ENCODE results near the gene GABRG3. TPM values are rescaled to one million over a fixed set of nuclear protein-coding genes. Genes with fewer than 3 reads are reported as not detected.

GABRG3 gene
- total RNA-seq, 1 donor from 2014 or later: 0.54 TPM

DNA sequence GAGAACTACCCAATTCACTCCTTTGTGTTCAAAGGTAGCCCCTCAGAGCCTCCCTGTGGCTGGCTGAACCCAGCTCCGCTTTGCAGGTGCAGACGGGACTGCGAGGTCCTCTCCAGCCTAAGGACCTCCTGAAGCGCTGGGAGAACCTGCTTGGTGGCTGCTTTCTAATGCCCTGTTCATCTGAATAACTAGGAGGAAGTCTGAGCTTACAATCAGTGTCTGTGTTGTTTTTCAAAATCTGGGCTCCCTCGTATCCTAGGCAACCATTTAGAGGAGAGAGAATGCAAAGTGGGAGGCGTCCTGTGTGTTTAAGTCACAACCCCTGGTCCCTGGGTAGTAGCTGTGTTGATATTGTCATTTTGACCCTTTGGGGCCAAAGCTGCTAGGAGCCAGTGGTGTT, 99.9 kb downstream of the GABRG3 start:
- Histone ChIP-seq H4K20me1 (ENCODE audit: insufficient read depth, low read length) (no peaks in the 10 kb centered on the region), H2AFZ (ENCODE audit: low read depth, low read length) (no peak overlapping the region), H3K27ac (ENCODE audit: low read depth, low read length) (no peak overlapping the region), H3K4me3 (ENCODE audit: insufficient read depth, low read depth, low read length) (no peak overlapping the region), H3K9ac (ENCODE audit: low read length) (no peak overlapping the region), H3K27me3 (ENCODE audit: insufficient read depth, low read length) (no peaks in the 10 kb centered on the region), H3K79me2 (ENCODE audit: insufficient read depth, low read length) (no peaks in the 10 kb centered on the region), H3K36me3 (ENCODE audit: insufficient read depth, low read length) (no peaks in the 10 kb centered on the region), H3K9me3 (ENCODE audit: insufficient read depth, low read depth, low read length) (peaks cover 15% of the 10 kb centered on the region), H3K4me2 (ENCODE audit: low read length) (no peak overlapping the region), H3K4me1 (ENCODE audit: insufficient read depth, low read length) (no peaks in the 10 kb centered on the region)
- peaks cover 3% of the 10 kb centered on the region for H3K9me3 Mint-ChIP-seq (ENCODE audit: unreplicated experiment)
- H3K27me3 Mint-ChIP-seq (ENCODE audit: low read depth, unreplicated experiment): peaks cover 23% of the 10 kb centered on the region
- H3K4me3 Mint-ChIP-seq (ENCODE audit: unreplicated experiment): no peak overlapping the region
- FAIRE-seq (no peak), DNase-seq (ENCODE audit: low read depth) (no peak)
- TF ChIP-seq CTCF (IDR thresholded peaks at IDR 0.05; ENCODE audit: insufficient read depth, low read depth, low read length): no peak
- no peak for TF ChIP-seq EZH2 (IDR thresholded peaks at IDR 0.05; ENCODE audit: insufficient read depth, low read length)
- H3K27ac Mint-ChIP-seq (ENCODE audit: unreplicated experiment): no peak overlapping the region
- no peaks in the 10 kb centered on the region for H3K36me3 Mint-ChIP-seq (ENCODE audit: low read depth, unreplicated experiment)
- no peaks in the 10 kb centered on the region for H3K4me1 Mint-ChIP-seq (ENCODE audit: low read depth, unreplicated experiment)

GRCh38 chr15:27074179-27074578, 103.2 kb downstream of the GABRG3 start:
- Histone ChIP-seq H2AFZ (ENCODE audit: low read depth, low read length) (no peak overlapping the region), H3K9me3 (ENCODE audit: insufficient read depth, low read depth, low read length) (no peaks in the 10 kb centered on the region), H4K20me1 (ENCODE audit: insufficient read depth, low read length) (no peaks in the 10 kb centered on the region), H3K27ac (ENCODE audit: low read depth, low read length) (no peak overlapping the region), H3K27me3 (ENCODE audit: insufficient read depth, low read length) (no peaks in the 10 kb centered on the region), H3K4me2 (ENCODE audit: low read length) (no peak overlapping the region), H3K9ac (ENCODE audit: low read length) (no peak overlapping the region), H3K36me3 (ENCODE audit: insufficient read depth, low read length) (no peaks in the 10 kb centered on the region), H3K79me2 (ENCODE audit: insufficient read depth, low read length) (no peaks in the 10 kb centered on the region), H3K4me1 (ENCODE audit: insufficient read depth, low read length) (no peaks in the 10 kb centered on the region), H3K4me3 (ENCODE audit: insufficient read depth, low read depth, low read length) (no peak overlapping the region)
- DNase-seq (ENCODE audit: low read depth) (no peak), FAIRE-seq (no peak)
- no peak for TF ChIP-seq CTCF (IDR thresholded peaks at IDR 0.05; ENCODE audit: insufficient read depth, low read depth, low read length)
- no peak for TF ChIP-seq EZH2 (IDR thresholded peaks at IDR 0.05; ENCODE audit: insufficient read depth, low read length)
- Mint-ChIP-seq H3K36me3 (ENCODE audit: low read depth, unreplicated experiment) (no peaks in the 10 kb centered on the region), H3K4me3 (ENCODE audit: unreplicated experiment) (no peak overlapping the region), H3K27me3 (ENCODE audit: low read depth, unreplicated experiment) (peaks cover 11% of the 10 kb centered on the region), H3K27ac (ENCODE audit: unreplicated experiment) (no peak overlapping the region), H3K4me1 (ENCODE audit: low read depth, unreplicated experiment) (no peaks in the 10 kb centered on the region), H3K9me3 (ENCODE audit: unreplicated experiment) (no peaks in the 10 kb centered on the region)

DNA sequence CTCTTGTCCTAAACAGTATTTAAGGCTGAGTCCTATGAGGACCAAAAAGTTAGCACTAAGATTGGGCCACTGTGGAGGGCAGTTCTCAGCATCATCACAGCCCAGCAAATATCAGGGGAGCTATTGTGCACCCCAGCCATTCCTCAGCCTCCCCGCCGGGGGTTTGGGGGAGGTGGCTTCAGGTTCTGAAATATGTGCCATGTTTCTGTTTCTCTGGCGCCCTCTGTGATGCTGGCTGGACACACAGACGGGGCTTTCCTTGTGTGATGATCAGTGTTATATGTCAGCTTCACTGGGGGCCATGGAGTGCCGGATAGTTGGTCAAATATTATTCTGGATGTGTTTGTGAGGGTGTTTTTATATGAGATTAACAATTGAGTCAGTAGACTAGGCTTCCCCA, 106.8 kb downstream of the GABRG3 start:
- TF ChIP-seq CTCF (IDR thresholded peaks at IDR 0.05; ENCODE audit: insufficient read depth, low read depth, low read length) (no peak), EZH2 (IDR thresholded peaks at IDR 0.05; ENCODE audit: insufficient read depth, low read length) (no peak)
- no peaks in the 10 kb centered on the region for H3K36me3 ChIP-seq (ENCODE audit: insufficient read depth, low read length)
- no peaks in the 10 kb centered on the region for H3K9me3 Mint-ChIP-seq (ENCODE audit: unreplicated experiment)
- no peak overlapping the region for H2AFZ ChIP-seq (ENCODE audit: low read depth, low read length)
- H3K27me3 Mint-ChIP-seq (ENCODE audit: low read depth, unreplicated experiment): peaks cover 11% of the 10 kb centered on the region
- no peaks in the 10 kb centered on the region for H3K4me1 Mint-ChIP-seq (ENCODE audit: low read depth, unreplicated experiment)
- H3K27me3 ChIP-seq (ENCODE audit: insufficient read depth, low read length): no peaks in the 10 kb centered on the region
- no peaks in the 10 kb centered on the region for H3K79me2 ChIP-seq (ENCODE audit: insufficient read depth, low read length)
- H3K9ac ChIP-seq (ENCODE audit: low read length): no peak overlapping the region
- no peak overlapping the region for H3K27ac ChIP-seq (ENCODE audit: low read depth, low read length)
- H3K4me3 Mint-ChIP-seq (ENCODE audit: unreplicated experiment): no peak overlapping the region
- no peak overlapping the region for H3K27ac Mint-ChIP-seq (ENCODE audit: unreplicated experiment)
- DNase-seq (ENCODE audit: low read depth): no peak
- H3K4me3 ChIP-seq (ENCODE audit: insufficient read depth, low read depth, low read length): no peak overlapping the region
- H3K9me3 ChIP-seq (ENCODE audit: insufficient read depth, low read depth, low read length): no peaks in the 10 kb centered on the region
- H3K36me3 Mint-ChIP-seq (ENCODE audit: low read depth, unreplicated experiment): no peaks in the 10 kb centered on the region
- H3K4me2 ChIP-seq (ENCODE audit: low read length): no peak overlapping the region
- H3K4me1 ChIP-seq (ENCODE audit: insufficient read depth, low read length): no peaks in the 10 kb centered on the region
- no peaks in the 10 kb centered on the region for H4K20me1 ChIP-seq (ENCODE audit: insufficient read depth, low read length)
- FAIRE-seq: no peak

Data from astrocyte (in vitro differentiated cells and primary cell).